RPMI8226 (cell line): ENCODE results near the gene CCDC40.
"Not testable (repeated sequence)": the region's sequence is repeated elsewhere in the genome, so short reads cannot be mapped to it uniquely, and the experiment has no call there.

Source experiments
- DNase-seq: peaks from one replicate; pipeline ENCODE4 v3.0.0-alpha.2; 2015

CCDC40 gene

DNA sequence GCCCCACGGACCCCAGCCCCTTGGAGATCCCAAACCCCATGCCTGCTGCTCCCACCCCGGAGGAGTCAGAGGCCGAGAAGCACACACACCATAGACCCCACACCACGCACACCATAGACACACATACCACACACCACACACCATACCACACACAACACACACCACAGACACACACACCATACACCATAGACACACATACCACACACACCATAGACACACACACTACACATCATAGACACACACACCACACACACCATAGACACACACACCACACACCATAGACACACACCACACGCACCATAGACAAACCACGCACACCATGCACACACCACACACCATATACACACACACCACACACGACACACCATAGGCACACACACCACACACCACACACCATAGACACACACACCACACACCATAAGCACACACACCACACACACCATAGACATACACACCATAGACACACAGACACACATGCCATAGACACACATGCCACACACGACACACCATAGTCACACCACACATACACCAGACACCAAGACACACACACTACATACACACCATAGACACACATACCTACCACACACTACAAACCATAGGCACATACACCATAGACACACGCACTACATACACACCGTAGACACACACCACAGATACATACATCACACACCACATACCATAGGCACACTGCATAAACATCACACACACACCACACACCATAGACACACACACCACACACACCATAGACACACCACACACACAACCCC, 12.1 kb upstream of the CCDC40 start:
- no peak for DNase-seq

GRCh38 chr17:80025140-80025539, 11.3 kb upstream of the CCDC40 start:
- no peak for DNase-seq

- DNase-seq: no peak
Observed at GRCh38 chr17:80025796-80026195, 10.6 kb upstream of the CCDC40 start.

- DNase-seq: no peak
Observed at GRCh38 chr17:80026359-80027042, 9.9 kb upstream of the CCDC40 start.

DNA sequence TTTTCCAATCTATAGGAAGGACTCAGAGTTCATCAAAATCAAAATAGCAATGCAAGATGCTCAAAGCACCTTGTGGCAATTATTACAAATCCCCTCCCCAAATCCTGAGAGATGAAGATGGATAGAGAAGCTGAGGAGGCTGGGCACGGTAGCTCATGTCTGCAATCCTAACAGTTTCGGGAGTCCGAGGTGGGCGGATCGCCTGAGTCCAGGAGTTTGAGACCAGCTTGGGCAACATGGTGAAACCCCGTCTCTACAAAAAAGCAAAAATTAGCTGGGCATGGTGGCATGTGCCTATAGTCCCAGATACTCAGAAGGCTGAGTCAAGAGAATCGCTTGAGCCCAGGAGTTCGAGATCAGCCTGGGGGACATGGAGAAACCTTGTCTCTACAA, 9.4 kb upstream of the CCDC40 start:
- no peak for DNase-seq

DNA sequence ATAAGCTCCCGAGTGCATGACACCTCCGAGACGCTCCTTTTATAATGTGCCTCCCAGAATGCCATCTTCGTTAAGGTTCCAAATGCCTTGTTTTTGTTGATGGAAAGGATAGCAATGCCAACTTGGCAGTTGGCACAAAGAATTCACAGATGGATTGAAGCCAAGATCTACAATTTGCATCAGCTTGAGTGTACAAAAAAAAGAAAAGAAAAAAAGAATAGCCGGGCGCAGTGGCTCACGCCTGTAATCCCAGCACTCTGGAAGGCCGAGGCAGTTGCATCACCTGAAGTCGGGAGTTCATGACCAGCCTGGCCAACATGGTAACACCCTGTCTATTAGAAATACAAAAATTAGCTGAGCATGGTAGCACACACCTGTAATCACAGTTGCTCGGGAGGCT, 8.4 kb upstream of the CCDC40 start:
- no peak for DNase-seq

- DNase-seq: peak; percentile 73
Observed at GRCh38 chr17:80029258-80029974, 7.0 kb upstream of the CCDC40 start.

DNA sequence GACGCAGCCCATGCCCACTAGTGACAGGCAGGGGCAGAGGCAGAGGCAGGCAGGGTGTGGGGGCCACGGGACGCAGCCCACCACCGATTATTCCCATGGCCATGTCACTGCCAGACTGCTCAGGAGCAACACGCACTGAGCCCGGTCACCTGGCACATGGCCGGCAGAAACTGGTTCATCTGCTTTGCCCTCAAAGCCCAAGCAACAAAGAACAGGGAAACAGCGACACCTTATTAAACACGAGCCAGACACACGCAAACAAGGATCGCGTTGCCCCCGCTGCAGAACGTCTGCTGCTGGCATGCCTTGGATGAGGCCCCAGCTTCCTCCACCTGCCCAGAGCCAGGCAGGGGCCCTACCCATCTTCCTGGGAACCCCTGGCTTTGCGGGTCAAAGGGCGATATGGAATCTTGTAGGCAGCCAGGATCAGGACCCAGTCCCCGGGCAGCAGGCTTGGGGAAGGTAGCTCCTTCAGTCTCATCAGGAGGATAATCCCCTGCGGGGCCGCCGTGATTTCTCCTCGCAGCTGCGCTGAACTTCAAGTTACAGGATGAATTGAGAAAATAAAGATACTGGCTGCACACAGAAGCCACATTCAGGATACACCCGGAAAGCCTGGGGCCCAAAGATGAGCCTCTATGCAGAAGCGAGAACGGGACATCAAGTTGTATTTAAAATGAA, 5.6 kb upstream of the CCDC40 start:
- no peak for DNase-seq

DNA sequence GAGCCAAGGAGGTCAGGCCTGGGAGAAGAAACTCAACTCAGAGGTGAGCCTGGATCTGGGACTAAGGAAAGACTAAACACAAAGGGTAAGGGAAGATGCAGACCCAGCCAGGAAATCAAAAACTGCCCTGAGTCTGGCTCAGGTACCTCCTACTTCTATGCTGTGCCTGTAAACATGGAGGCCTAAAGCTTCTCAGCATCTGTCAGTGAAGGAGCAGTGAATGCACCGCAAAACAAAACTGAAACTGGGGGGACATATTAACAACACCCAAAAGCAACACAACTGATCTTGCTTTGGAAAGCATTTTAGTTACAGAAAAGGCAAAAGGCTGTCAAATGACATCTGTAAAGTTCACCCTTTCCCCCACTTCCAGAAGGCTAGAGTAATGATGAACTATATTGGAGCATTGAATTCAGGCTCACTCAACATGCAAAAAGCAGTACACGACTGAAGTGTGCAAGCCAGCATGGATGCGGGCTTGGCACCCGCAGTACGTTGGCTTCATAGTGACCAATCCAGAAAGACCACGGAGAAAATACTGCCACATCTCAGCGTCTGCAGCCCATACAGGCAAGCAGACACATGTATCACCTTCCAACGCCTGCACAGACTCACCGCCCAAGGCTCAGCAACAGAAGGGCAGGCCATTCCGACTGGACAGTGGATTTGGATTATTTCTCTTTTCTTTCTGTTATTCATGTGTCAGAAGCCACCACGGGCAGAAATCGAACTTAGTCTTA, 4.6 kb upstream of the CCDC40 start:
- peak; percentile 31 for DNase-seq

DNA sequence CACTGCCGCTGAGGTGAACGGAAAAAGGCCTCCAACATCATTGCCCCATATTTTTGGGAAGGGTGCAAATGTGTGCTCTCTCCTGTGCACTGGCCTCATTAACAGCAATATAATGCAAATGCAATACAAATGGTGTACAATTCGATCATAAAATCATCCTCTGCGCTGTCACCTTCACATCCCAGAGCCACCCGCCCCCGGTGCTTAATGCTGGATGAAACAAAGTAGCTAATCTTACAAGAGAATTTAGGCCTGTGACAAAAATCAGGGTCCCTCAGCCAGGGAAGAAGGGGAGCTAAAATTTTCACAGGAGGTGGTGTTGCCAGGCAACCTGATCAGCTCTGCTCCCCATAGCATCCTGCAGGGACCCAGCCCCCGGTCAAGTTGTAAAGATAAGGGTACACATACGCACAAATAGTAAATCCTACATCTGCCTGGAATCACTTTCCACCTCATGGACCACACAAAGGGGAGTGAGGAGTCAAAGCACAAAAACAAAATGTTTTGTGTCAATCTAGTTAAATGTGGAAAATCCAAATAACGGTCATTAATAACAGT, 3.7 kb upstream of the CCDC40 start:
- no peak for DNase-seq

DNA sequence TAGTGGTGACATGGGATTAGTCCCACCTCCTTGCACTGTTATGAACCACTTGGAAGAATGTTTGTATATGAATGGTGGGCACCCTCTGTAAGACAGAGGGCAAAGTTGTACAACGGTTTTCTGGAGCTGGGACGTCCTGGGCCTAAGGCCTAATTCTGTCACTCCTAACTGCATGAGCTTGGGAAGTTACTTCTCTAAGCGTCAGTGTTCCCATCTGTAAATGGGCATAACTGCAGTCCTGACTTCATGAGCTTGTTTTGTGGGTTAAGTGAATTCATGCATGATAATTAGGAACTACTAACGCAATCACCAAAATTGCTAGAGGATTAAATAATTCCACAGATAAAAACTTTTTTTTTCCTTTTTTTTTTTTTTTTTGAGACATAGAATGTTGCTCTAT, 2.6 kb upstream of the CCDC40 start:
- DNase-seq: no peak

DNA sequence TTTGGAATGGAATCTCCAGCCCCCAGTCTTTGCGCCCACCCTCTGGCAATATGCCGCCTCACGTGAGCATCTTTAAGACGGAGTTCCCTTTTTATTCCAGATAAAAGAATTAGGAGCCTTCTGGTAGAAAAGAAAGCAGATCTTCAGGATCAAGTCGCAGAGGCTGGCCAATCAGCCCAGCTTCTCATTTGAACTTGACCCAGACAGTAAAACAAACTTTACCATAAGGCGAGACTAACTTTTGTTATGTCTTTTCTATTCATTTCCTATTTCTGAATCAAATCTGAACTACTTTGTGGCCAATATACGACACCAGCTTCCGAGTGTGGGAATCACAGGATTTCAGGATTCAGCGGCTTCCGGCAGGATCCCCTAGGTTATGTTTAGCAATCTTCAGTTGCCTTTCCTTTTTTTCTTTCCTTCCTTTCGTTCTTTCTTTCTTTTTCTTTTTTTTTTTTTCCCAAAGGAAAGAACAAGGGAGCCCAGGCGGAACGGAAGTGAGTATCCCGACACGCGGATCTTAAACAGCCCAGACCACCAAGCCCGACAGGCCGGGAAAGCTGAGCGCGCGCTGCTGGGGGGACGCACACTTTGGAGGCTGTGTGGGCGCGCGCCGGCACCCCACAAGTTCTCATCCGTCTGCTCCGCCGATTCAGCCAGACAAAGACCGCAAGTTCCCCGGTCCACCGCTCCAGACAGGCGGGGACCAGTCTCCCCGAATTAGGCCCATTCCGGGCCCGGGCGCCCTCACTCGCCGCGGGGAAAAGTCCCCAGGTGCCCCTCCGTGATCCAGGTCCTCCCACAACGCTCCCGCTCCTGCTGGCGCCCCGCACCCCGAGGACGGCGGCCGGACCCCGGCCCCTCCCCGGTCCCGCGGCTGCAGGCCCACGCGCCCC, 1.4 kb upstream of the CCDC40 start:
- DNase-seq: peak; percentile 41

DNA sequence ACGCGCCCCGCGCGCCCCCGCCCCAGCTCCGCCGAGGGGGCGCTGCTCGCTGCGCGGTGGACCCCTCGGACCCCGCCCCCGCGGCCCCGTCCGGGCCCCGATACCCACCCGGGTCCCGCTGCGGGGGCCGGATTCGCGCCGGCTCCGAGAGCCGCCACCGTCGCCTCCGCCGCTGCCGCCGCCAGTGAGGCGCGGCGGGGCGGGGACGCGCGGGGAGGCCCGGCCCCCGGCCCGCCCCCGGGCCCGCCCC, 830 bp upstream of the CCDC40 start, which contains the start of gene TBC1D16:
TBC1D16 (minus strand) TSS at position 186 of the 250 bp plus-strand sequence. CDS start 22,325 bp downstream, outside the sequence.
- no peak for DNase-seq

GRCh38 chr17:80036715-80037477, 454 bp downstream of the CCDC40 start:
- peak; percentile 11 for DNase-seq

- DNase-seq: no peak
Observed at GRCh38 chr17:80043963-80044362, 7.5 kb downstream of the CCDC40 start.

- no peak for DNase-seq
Observed at GRCh38 chr17:80045703-80046102, 9.3 kb downstream of the CCDC40 start.

GRCh38 chr17:80046709-80047108, 10.3 kb downstream of the CCDC40 start:
- DNase-seq: not testable (repeated sequence)

DNA sequence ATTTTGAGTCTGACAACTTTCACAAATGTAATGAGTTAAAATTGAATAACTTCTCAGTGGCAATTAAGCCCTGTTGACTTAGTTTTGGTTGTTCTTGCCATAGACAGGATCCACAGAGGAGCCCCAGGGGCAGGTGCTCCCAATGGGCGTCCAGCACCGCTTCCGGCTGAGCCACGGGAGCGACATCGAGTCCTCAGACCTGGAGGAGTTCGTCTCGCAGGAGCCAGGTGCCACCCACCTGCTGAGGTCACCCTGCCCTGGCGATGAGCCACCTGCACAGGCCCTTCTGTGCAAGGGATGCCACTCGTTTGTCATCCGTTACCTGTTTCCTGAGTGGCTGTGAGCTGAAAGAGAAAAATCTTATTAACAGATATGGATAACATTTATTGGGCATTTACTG, 10.7 kb downstream of the CCDC40 start:
- no peak for DNase-seq

DNA sequence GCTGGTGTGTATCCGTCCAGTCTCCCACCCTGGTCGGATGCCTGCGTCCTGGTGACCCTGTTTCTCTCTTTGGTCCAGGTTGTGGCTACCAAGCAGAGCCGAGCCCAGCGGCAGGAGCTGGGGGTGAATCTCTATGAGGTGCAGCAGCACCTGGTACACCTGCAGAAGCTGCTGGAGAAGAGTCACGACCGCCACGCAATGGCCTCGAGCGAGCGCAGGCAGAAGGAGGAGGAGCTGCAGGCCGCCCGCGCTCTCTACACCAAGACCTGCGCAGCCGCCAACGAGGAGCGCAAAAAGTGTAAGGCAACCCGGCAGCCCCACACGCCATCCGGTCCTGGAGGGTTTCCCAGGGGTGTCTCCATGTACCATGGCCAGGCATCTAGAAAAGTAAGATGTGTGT, 13.5 kb downstream of the CCDC40 start:
- no peak for DNase-seq

DNA sequence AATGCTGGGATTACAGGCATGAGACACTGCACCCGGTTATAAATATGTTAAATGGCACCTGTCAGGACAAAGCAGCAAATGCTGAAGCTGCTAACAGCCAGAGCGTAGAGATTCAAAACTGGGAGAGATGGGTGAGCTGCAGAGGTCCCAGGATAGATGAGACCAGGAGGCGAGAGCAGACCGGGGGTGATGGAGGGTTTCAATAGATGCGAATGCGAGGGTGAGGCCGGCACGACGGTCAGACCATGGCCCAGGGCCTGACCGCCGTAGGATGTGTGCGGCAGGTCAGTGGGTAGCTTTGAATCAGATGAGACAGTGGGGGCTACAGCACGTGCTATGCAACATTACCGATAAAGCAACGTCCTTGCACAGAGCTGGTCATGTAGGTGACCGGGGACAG, 14.3 kb downstream of the CCDC40 start:
- no peak for DNase-seq

- no peak for DNase-seq
Observed at GRCh38 chr17:80051681-80052080, 15.2 kb downstream of the CCDC40 start.
